Tibial nerve (tissue), 4 donors: ENCODE data around the gene USP30.

Experiments
- CTCF ChIP-seq, 5 experiments: fragments of 200-600 bp in 3 of 5; fragments of 450-650 bp in 2 of 5; sonication (generic) in 3 of 5; IDR thresholded peaks; one replicate each; pipeline ENCODE4 v1.5.1; 2016 to 2019; ENCODE audit warnings: antibody characterized with exemption in 5 of 5, mild to moderate bottlenecking in 3 of 5, moderate library complexity in 2 of 5
- EP300 ChIP-seq, 2 donors: sonication (generic); formaldehyde crosslinking; IDR thresholded peaks; one replicate each; pipeline ENCODE4 v1.6.1; 2017; ENCODE audit warnings: antibody characterized with exemption in 2 of 2, mild to moderate bottlenecking in 1 of 2

DNA sequence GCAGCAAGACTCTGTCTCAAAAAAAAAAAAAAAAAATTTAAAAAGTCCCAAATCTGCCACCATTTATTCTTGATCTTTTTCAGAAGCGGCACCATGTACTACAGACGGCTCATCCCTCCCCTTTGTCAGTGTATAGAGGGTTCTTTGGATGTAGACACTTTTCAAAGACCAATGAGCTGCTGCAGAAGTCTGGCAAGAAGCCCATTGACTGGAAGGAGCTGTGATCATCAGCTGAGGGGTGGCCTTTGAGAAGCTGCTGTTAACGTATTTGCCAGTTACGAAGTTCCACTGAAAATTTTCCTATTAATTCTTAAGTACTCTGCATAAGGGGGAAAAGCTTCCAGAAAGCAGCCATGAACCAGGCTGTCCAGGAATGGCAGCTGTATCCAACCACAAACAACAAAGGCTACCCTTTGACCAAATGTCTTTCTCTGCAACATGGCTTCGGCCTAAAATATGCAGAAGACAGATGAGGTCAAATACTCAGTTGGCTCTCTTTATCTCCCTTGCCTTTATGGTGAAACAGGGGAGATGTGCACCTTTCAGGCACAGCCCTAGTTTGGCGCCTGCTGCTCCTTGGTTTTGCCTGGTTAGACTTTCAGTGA is 57.5 kb downstream of the USP30 start:
- TF ChIP-seq CTCF (IDR thresholded peaks at IDR 0.05) (no peak), EP300 (IDR thresholded peaks at IDR 0.05) (no peak)
